HCT116 (cell line): Measurements from ENCODE around the gene PRKCZ. TPM values are rescaled to one million over a fixed set of nuclear protein-coding genes. Genes with fewer than 3 reads are reported as not detected.

Experiments
- ATAC-seq: fragments of 200-7000 bp; cut with Tn5 transposase; 2 replicates; pipeline ENCODE4 v1.9.1; 2020; ENCODE audit warnings: mild to moderate bottlenecking, moderate library complexity
- BruUV-seq: library from RNA; stranded (reverse); fragments of 400-500 nt; replicated peaks from 2 replicates; lab custom pipeline; 2021; lab: Mats Ljungman, UMichigan
- CTCF ChIA-PET: fragments of 300-600 bp; sonication (Branson Sonifier 250); formaldehyde crosslinking; loops from one replicate; lab custom pipeline; 2021; ENCODE audit warnings: antibody characterized with exemption; lab: Charles Lee
- POLR2A ChIA-PET: fragments of 300-600, 350-600 bp; sonication (Branson Sonifier 250); formaldehyde crosslinking; loops from one replicate; lab custom pipeline; 2021; ENCODE audit warnings: antibody characterized with exemption; lab: Charles Lee
- RAD21 ChIA-PET, 2 experiments: fragments of 300-600 bp; sonication (Branson Sonifier 250); formaldehyde crosslinking; loops; one replicate each; lab custom pipeline; 2023; ENCODE audit warnings: low total read pairs in 2 of 2; ENCODE audit not compliant: uncharacterized antibody in 2 of 2, unreplicated experiment in 2 of 2, low non-redundant PET in 1 of 2; lab: Charles Lee
- DNase-seq: peaks from one replicate; pipeline ENCODE4 v3.0.0-alpha.2; 2010; ENCODE audit warnings: low read depth, low spot score
- H2AFZ ChIP-seq: fragments of 200-600 bp; shearing (Covaris generic), sonication (generic); 2 replicates; pipeline ENCODE4 v1.6.1; 2017; ENCODE audit warnings: low read depth, mixed run types, mixed read lengths, antibody characterized with exemption, low read length; ENCODE audit not compliant: poor library complexity, severe bottlenecking
- H3K27ac ChIP-seq: 2 replicates; pipeline ENCODE4 v1.5.1; 2012; ENCODE audit warnings: low read depth, low read length
- H3K27me3 ChIP-seq: fragments of 200-600 bp; sonication (generic); 2 replicates; pipeline ENCODE4 v1.6.1; 2016; ENCODE audit warnings: mixed run types, low read length, mixed read lengths; ENCODE audit not compliant: insufficient read depth
- H3K36me3 ChIP-seq, 2 experiments: fragments of 200-500 bp in 1 of 2; fragments of 200-600 bp in 1 of 2; sonication (Bioruptor generic) in 1 of 2; sonication (generic) in 1 of 2; 2 replicates each; pipeline versions ENCODE4 v1.5.1 to v1.6.1; 2014 to 2016; ENCODE audit warnings: low read length in 2 of 2, inconsistent platforms in 1 of 2, mixed read lengths in 1 of 2, mixed run types in 1 of 2; ENCODE audit not compliant: insufficient read depth in 2 of 2, control insufficient read depth in 1 of 2
- H3K4me1 ChIP-seq, 2 experiments: fragments of 200-600 bp in 1 of 2; sonication (generic) in 1 of 2; 2 replicates each; pipeline versions ENCODE4 v1.5.1 to v1.6.1; 2012 to 2017; ENCODE audit warnings: low read length in 2 of 2, inconsistent platforms in 1 of 2, mild to moderate bottlenecking in 1 of 2, mixed read lengths in 1 of 2, mixed run types in 1 of 2, moderate library complexity in 1 of 2; ENCODE audit not compliant: insufficient read depth in 2 of 2, control insufficient read depth in 1 of 2
- H3K4me2 ChIP-seq: fragments of 200-600 bp; sonication (generic); 2 replicates; pipeline ENCODE4 v1.6.1; 2017; ENCODE audit warnings: mixed run types, low read length, mixed read lengths
- H3K4me3 ChIP-seq, 2 experiments: fragments of 200-600 bp in 1 of 2; sonication (generic) in 1 of 2; replicated peaks in 1 of 2; 2 replicates each; pipeline ENCODE4 v1.5.1; 2011 to 2016; ENCODE audit warnings: low read length in 2 of 2, control low read depth in 1 of 2, low read depth in 1 of 2, mild to moderate bottlenecking in 1 of 2, mixed read lengths in 1 of 2, mixed run types in 1 of 2
- H3K79me2 ChIP-seq: fragments of 200-600 bp; sonication (generic); 2 replicates; pipeline ENCODE4 v1.6.1; 2017; ENCODE audit warnings: mild to moderate bottlenecking, mixed run types, low read length, moderate library complexity, mixed read lengths; ENCODE audit not compliant: insufficient read depth
- H3K9ac ChIP-seq: fragments of 200-600 bp; sonication (generic); 2 replicates; pipeline ENCODE4 v1.6.1; 2016; ENCODE audit warnings: low read length, mixed read lengths
- H3K9me2 ChIP-seq: fragments of 200-600 bp; sonication (generic), shearing (Covaris generic); 2 replicates; pipeline ENCODE4 v1.6.1; 2017; ENCODE audit warnings: mixed run types, mild to moderate bottlenecking, moderate library complexity; ENCODE audit not compliant: insufficient read depth
- H3K9me3 ChIP-seq, 2 experiments: fragments of 200-500 bp in 1 of 2; fragments of 200-600 bp in 1 of 2; sonication (Bioruptor generic) in 1 of 2; sonication (generic) in 1 of 2; 2 replicates each; pipeline ENCODE4 v1.6.1; 2014 to 2017; ENCODE audit warnings: low read length in 2 of 2, mixed read lengths in 2 of 2, inconsistent platforms in 1 of 2, low read depth in 1 of 2, mild to moderate bottlenecking in 1 of 2, mixed run types in 1 of 2, moderate library complexity in 1 of 2; ENCODE audit not compliant: control insufficient read depth in 1 of 2, insufficient read depth in 1 of 2
- H4K20me1 ChIP-seq: fragments of 200-600 bp; sonication (generic), shearing (Covaris generic); 2 replicates; pipeline ENCODE4 v1.6.1; 2017; ENCODE audit warnings: mixed run types, mild to moderate bottlenecking, moderate library complexity; ENCODE audit not compliant: insufficient read depth
- ATF3 ChIP-seq: IDR thresholded peaks from 2 replicates; pipeline ENCODE4 v1.6.1; 2012
- CBX3 ChIP-seq: IDR thresholded peaks from 2 replicates; pipeline ENCODE4 v1.6.1; 2012; ENCODE audit warnings: low read depth
- ELF1 ChIP-seq: IDR thresholded peaks from 2 replicates; pipeline ENCODE4 v1.6.1; 2012; ENCODE audit warnings: low read depth, borderline replicate concordance
- FOSL1 ChIP-seq: IDR thresholded peaks from 2 replicates; pipeline ENCODE4 v1.6.1; 2012; ENCODE audit warnings: low read depth
- POLR2A ChIP-seq: IDR thresholded peaks from 2 replicates; pipeline ENCODE4 v1.7.0; 2011; ENCODE audit warnings: borderline replicate concordance; ENCODE audit not compliant: insufficient read depth, insufficient read length; ENCODE audit errors: extremely low read depth
- RAD21 ChIP-seq: IDR thresholded peaks from 2 replicates; pipeline ENCODE4 v1.6.1; 2012; ENCODE audit warnings: low read depth, mild to moderate bottlenecking
- SP1 ChIP-seq: IDR thresholded peaks from 2 replicates; pipeline ENCODE4 v1.6.1; 2012; ENCODE audit warnings: low read depth
- intact Hi-C: fragments of 100-400 bp; cut with micrococcal nuclease; formaldehyde crosslinking; loops from 2 replicates; pipeline ENCODE4 v1.10.0; 2022
- total RNA-seq: library from RNA; stranded (reverse); gene quantifications from one replicate; pipeline ENCODE4 v1.2.1, GENCODE V29; 2021; ENCODE audit not compliant: unreplicated experiment

PRKCZ gene
- total RNA-seq, 1 experiment from 2014 or later, result 46.8 TPM

- TF ChIP-seq CBX3 (no peak), POLR2A (no peak), ELF1 (no peak), RAD21 (no peak)
These were observed 121.8 kb downstream of the PRKCZ start (continued) for GRCh38 chr1:2172012-2172411.

GRCh38 chr1:2172551-2173146 lies 122.4 kb downstream of the PRKCZ start:
- Histone ChIP-seq H3K36me3 (no peaks in the 10 kb centered on the region), H3K9me3 (no peaks in the 10 kb centered on the region), H3K4me1 (peaks cover 0 to 8% of the 10 kb centered on the region in 2 experiments; a peak in 1 of 4 replicates), H3K4me2 (no peak overlapping the region), H3K9ac (no peak overlapping the region), H3K79me2 (no peaks in the 10 kb centered on the region), H3K9me2 (no peaks in the 10 kb centered on the region), H4K20me1 (no peaks in the 10 kb centered on the region), H3K27ac (no peak overlapping the region), H2AFZ (no peak overlapping the region), H3K27me3 (no peaks in the 10 kb centered on the region), H3K4me3 (no peak overlapping the region)
- CTCF ChIA-PET, result no interaction called here
- ATAC-seq (no peak), DNase-seq (no peak)
- intact Hi-C loops, result no loop called here
- TF ChIP-seq FOSL1 (no peak), ATF3 (no peak), SP1 (no peak)
- RAD21 ChIA-PET, result no interaction called here
- POLR2A ChIA-PET, result no interaction called here
- no TSS peak for BruUV-seq
